H1 (cell line): ENCODE measurements around the gene ZFR. TPM values are rescaled to one million over a fixed set of nuclear protein-coding genes. Genes with fewer than 3 reads are reported as not detected.

Experiments used
- CTCF ChIA-PET: fragments of 300-600 bp; sonication (Branson Sonifier 250); formaldehyde crosslinking; loops from one replicate; lab custom pipeline; 2021; ENCODE audit not compliant: partially characterized antibody; lab: Charles Lee
- POLR2A ChIA-PET: fragments of 300-600 bp; sonication (Branson Sonifier 250); formaldehyde crosslinking; loops from one replicate; lab custom pipeline; 2021; ENCODE audit warnings: inconsistent platforms; ENCODE audit not compliant: partially characterized antibody; lab: Charles Lee
- DNase-seq, 2 experiments: peaks; one replicate each; pipeline versions ENCODE4 v3.0.0 to v3.0.0-alpha.2; 2010 to 2022; ENCODE audit warnings: low spot score in 2 of 2, low read depth in 1 of 2, mixed read lengths in 1 of 2
- FAIRE-seq: peaks from 2 replicates; lab custom pipeline; 2011; peaks lifted over from hg19 to GRCh38; lab: Jason Lieb, UNC
- H2AFZ ChIP-seq: 2 replicates; pipeline ENCODE4 v1.8.1; 2012; ENCODE audit warnings: low read length, inconsistent platforms
- H2AK5ac ChIP-seq: 2 replicates; pipeline ENCODE4 v1.6.1; 2013; ENCODE audit warnings: low read depth, low read length
- H2BK120ac ChIP-seq: replicated peaks from 2 replicates; pipeline ENCODE3; 2013; ENCODE audit warnings: low read depth, low read length, inconsistent platforms
- H2BK12ac ChIP-seq: 2 replicates; pipeline ENCODE4 v1.6.1; 2013; ENCODE audit warnings: low read depth, low read length
- H2BK15ac ChIP-seq: 2 replicates; pipeline ENCODE4 v1.6.1; 2013; ENCODE audit warnings: low read length
- H2BK20ac ChIP-seq: 2 replicates; pipeline ENCODE4 v1.6.1; 2013; ENCODE audit warnings: low read length
- H2BK5ac ChIP-seq: 2 replicates; pipeline ENCODE4 v1.6.1; 2013; ENCODE audit warnings: low read depth, low read length
- H3K14ac ChIP-seq: 2 replicates; pipeline ENCODE4 v1.6.1; 2013; ENCODE audit warnings: inconsistent platforms; ENCODE audit not compliant: insufficient read length
- H3K18ac ChIP-seq: 2 replicates; pipeline ENCODE4 v1.6.1; 2013; ENCODE audit warnings: low read length; ENCODE audit errors: extremely low read depth
- H3K23ac ChIP-seq: 2 replicates; pipeline ENCODE4 v1.6.1; 2013; ENCODE audit warnings: inconsistent platforms; ENCODE audit not compliant: insufficient read length
- H3K23me2 ChIP-seq: 2 replicates; pipeline ENCODE4 v1.6.1; 2013; ENCODE audit warnings: low read depth, low read length
- H3K27ac ChIP-seq: 2 replicates; pipeline ENCODE4 v1.6.1; 2011; ENCODE audit warnings: low read depth, low read length, inconsistent platforms
- H3K27me3 ChIP-seq, 4 experiments: replicated peaks in 1 of 4; 1 replicate in 1 of 4; 2 replicates in 3 of 4; pipeline versions ENCODE4 v1.6.1 to v1.8.1; 2011 to 2013; ENCODE audit warnings: low read length in 3 of 4, mild to moderate bottlenecking in 3 of 4, inconsistent platforms in 2 of 4, mixed read lengths in 2 of 4, moderate library complexity in 1 of 4; ENCODE audit not compliant: control insufficient read depth in 3 of 4, insufficient read depth in 3 of 4; ENCODE audit errors: extremely low read depth in 1 of 4
- H3K36me3 ChIP-seq, 4 experiments: 2 replicates each; pipeline versions ENCODE4 v1.6.1 to v1.8.1; 2011 to 2013; ENCODE audit warnings: mild to moderate bottlenecking in 4 of 4, low read length in 3 of 4, moderate library complexity in 2 of 4, control low read depth in 1 of 4, inconsistent platforms in 1 of 4; ENCODE audit not compliant: insufficient read depth in 4 of 4, control insufficient read depth in 2 of 4
- H3K4ac ChIP-seq: replicated peaks from 2 replicates; pipeline ENCODE3; 2013; ENCODE audit warnings: low read length, low read depth, mixed read lengths, inconsistent platforms; ENCODE audit not compliant: insufficient read length
- H3K4me1 ChIP-seq, 4 experiments: replicated peaks in 1 of 4; 1 replicate in 1 of 4; 2 replicates in 3 of 4; pipeline versions ENCODE4 v1.6.1 to v1.8.1; 2011 to 2013; ENCODE audit warnings: low read length in 3 of 4, inconsistent platforms in 2 of 4, mixed read lengths in 1 of 4; ENCODE audit not compliant: insufficient read depth in 4 of 4, control insufficient read depth in 3 of 4
- H3K4me2 ChIP-seq, 2 experiments: 2 replicates each; pipeline versions ENCODE4 v1.6.1 to v1.8.1; 2011 to 2013; ENCODE audit warnings: low read depth in 2 of 2, low read length in 2 of 2, control low read depth in 1 of 2, inconsistent platforms in 1 of 2, mild to moderate bottlenecking in 1 of 2; ENCODE audit not compliant: insufficient read depth in 1 of 2
- H3K4me3 ChIP-seq, 4 experiments: fragments of 200-600, 300-600 bp in 1 of 4; sonication (generic), shearing (Covaris generic), sonication (Bioruptor Twin) in 1 of 4; 2 replicates each; pipeline versions ENCODE4 v1.5.1 to v1.8.1; 2011 to 2016; ENCODE audit warnings: low read length in 4 of 4, low read depth in 3 of 4, control low read depth in 2 of 4, inconsistent platforms in 2 of 4, mild to moderate bottlenecking in 2 of 4, mixed read lengths in 1 of 4, moderate library complexity in 1 of 4; ENCODE audit not compliant: insufficient read depth in 2 of 4; ENCODE audit errors: extremely low read depth in 1 of 4
- H3K56ac ChIP-seq: replicated peaks from 2 replicates; pipeline ENCODE3; 2013; ENCODE audit warnings: low read depth, mild to moderate bottlenecking, mixed read lengths, low read length, inconsistent platforms; ENCODE audit not compliant: insufficient read length
- H3K79me1 ChIP-seq: 2 replicates; pipeline ENCODE4 v1.6.1; 2013; ENCODE audit warnings: low read depth, low read length, control low read depth
- H3K79me2 ChIP-seq, 2 experiments: 2 replicates each; pipeline versions ENCODE4 v1.6.1 to v1.8.1; 2012 to 2013; ENCODE audit warnings: low read length in 2 of 2, mild to moderate bottlenecking in 2 of 2, inconsistent platforms in 1 of 2; ENCODE audit not compliant: insufficient read depth in 2 of 2, control insufficient read depth in 1 of 2
- H3K9ac ChIP-seq, 4 experiments: replicated peaks in 1 of 4; 1 replicate in 1 of 4; 2 replicates in 3 of 4; pipeline versions ENCODE4 v1.6.1 to v1.8.1; 2011 to 2013; ENCODE audit warnings: low read depth in 3 of 4, low read length in 3 of 4, control low read depth in 2 of 4, mild to moderate bottlenecking in 2 of 4, moderate library complexity in 2 of 4, inconsistent platforms in 1 of 4; ENCODE audit errors: extremely low read depth in 1 of 4
- H3K9me3 ChIP-seq, 2 experiments: 2 replicates each; pipeline versions ENCODE4 v1.6.1 to v1.8.1; 2012 to 2013; ENCODE audit warnings: mild to moderate bottlenecking in 2 of 2, moderate library complexity in 2 of 2, control low read depth in 1 of 2, inconsistent platforms in 1 of 2, low read depth in 1 of 2, low read length in 1 of 2, mixed read lengths in 1 of 2; ENCODE audit not compliant: insufficient read depth in 2 of 2
- H4K20me1 ChIP-seq, 2 experiments: replicated peaks in 1 of 2; 2 replicates each; pipeline versions ENCODE3 to v1.8.1; 2011 to 2013; ENCODE audit warnings: inconsistent platforms in 2 of 2, low read length in 2 of 2, mild to moderate bottlenecking in 1 of 2; ENCODE audit not compliant: insufficient read depth in 2 of 2, control insufficient read depth in 1 of 2
- H4K5ac ChIP-seq: 2 replicates; pipeline ENCODE4 v1.6.1; 2013; ENCODE audit warnings: low read length, low read depth, mixed read lengths, inconsistent platforms; ENCODE audit not compliant: insufficient read length
- H4K8ac ChIP-seq: 2 replicates; pipeline ENCODE4 v1.8.0; 2013; ENCODE audit warnings: mild to moderate bottlenecking, moderate library complexity, low read length, inconsistent platforms; ENCODE audit not compliant: insufficient read depth; ENCODE audit errors: extremely low read depth
- H4K91ac ChIP-seq: replicated peaks from 2 replicates; pipeline ENCODE3; 2013; ENCODE audit warnings: low read length, mixed read lengths, inconsistent platforms; ENCODE audit not compliant: insufficient read length
- CTCF ChIP-seq, 3 experiments: IDR thresholded peaks; 1 replicate in 2 of 3; 2 replicates in 1 of 3; pipeline versions ENCODE4 v1.5.1 to v1.6.1; 2011; ENCODE audit warnings: low read length in 3 of 3, mild to moderate bottlenecking in 3 of 3, inconsistent platforms in 2 of 3, low read depth in 1 of 3, moderate library complexity in 1 of 3; ENCODE audit not compliant: insufficient read depth in 1 of 3; ENCODE audit errors: control extremely low read depth in 1 of 3
- EGR1 ChIP-seq: IDR thresholded peaks from 2 replicates; pipeline ENCODE4 v1.6.1; 2011; ENCODE audit warnings: low read depth, low read length, borderline replicate concordance
- HDAC2 ChIP-seq, 2 experiments: fragments of 300-600 bp in 1 of 2; sonication (generic) in 1 of 2; IDR thresholded peaks; 2 replicates each; pipeline ENCODE4 v1.6.1; 2011 to 2012; ENCODE audit warnings: low read depth in 2 of 2, low read length in 2 of 2, mild to moderate bottlenecking in 2 of 2, moderate library complexity in 2 of 2, borderline replicate concordance in 1 of 2, inconsistent platforms in 1 of 2
- POU5F1 ChIP-seq: IDR thresholded peaks from 2 replicates; pipeline ENCODE4 v1.6.1; 2011; ENCODE audit warnings: low read depth, mild to moderate bottlenecking, low read length, moderate library complexity
- RAD21 ChIP-seq, 2 experiments: IDR thresholded peaks in 1 of 2; conservative IDR thresholded peaks in 1 of 2; 2 replicates each; pipeline ENCODE4 v1.6.1; 2011; ENCODE audit warnings: low read depth in 2 of 2, low read length in 2 of 2, improper control_type of control experiment in 1 of 2, inconsistent platforms in 1 of 2, mild to moderate bottlenecking in 1 of 2, moderate library complexity in 1 of 2
- RBBP5 ChIP-seq: IDR thresholded peaks from 2 replicates; pipeline ENCODE4 v1.7.1; 2012; ENCODE audit warnings: low read depth, mild to moderate bottlenecking, inconsistent platforms, low read length, moderate library complexity, borderline replicate concordance
- SIX5 ChIP-seq: IDR thresholded peaks from 2 replicates; pipeline ENCODE4 v1.6.1; 2011; ENCODE audit warnings: mild to moderate bottlenecking, low read depth, low read length
- USF2 ChIP-seq: IDR thresholded peaks from 2 replicates; pipeline ENCODE4 v1.6.1; 2011; ENCODE audit warnings: low read length, improper control_type of control experiment
- WGBS, 2 experiments: shearing (Covaris generic) in 1 of 2; methylation state at CpG; one replicate each; pipeline versions ENCODE4 v1.1.6 to v1.1.7; 2013 to 2015; ENCODE audit warnings: low lambda C conversion rate in 2 of 2, mixed read lengths in 2 of 2, inconsistent platforms in 1 of 2, low coverage in 1 of 2, missing lambda C conversion rate in 1 of 2; ENCODE audit not compliant: insufficient replicate concordance in 2 of 2, insufficient coverage in 1 of 2, insufficient read length in 1 of 2; ENCODE audit errors: extremely low coverage in 1 of 2, missing lambda C conversion rate in 1 of 2; 5-methylcytosine and 5-hydroxymethylcytosine counted together
- polyA plus RNA-seq, 7 experiments: library from polyadenylated mRNA; depleted of rRNA in 3 of 7; stranded (reverse) in 5 of 7; unstranded in 2 of 7; fragments of >200 nt in 5 of 7; fragments of 200-250 nt in 2 of 7; gene quantifications; 1 replicate in 5 of 7; 2 replicates in 1 of 7; 4 replicates in 1 of 7; pipeline versions ENCODE4 v1.2.1 to v1.2.3, GENCODE V29; 2011 to 2013; ENCODE audit warnings: missing spikeins in 2 of 7, mixed read lengths in 2 of 7
- total RNA-seq: library from RNA; stranded (reverse); fragmentation: NEBNext Ultra II Directional; extraction: Animal tissue kit (Norgen Biotek cat#: 25700); gene quantifications from 2 replicates; pipeline ENCODE4 v1.2.1, GENCODE V29; 2021

The ZFR gene
- total and polyA plus RNA-seq, 2 of the 8 experiments (the other 6 are each of a cell fraction or from before 2014, with no cell fraction given) = 68.8 to 92.7 TPM

GRCh38 chr5:32439086-32439642 lies 5.4 kb downstream of the ZFR start:
- Histone ChIP-seq H3K23ac (no peak overlapping the region), H4K20me1 (peaks cover 20 to 21% of the 10 kb centered on the region in 2 experiments), H3K56ac (no peak overlapping the region), H2BK120ac (no peak overlapping the region), H3K23me2 (peaks cover 5% of the 10 kb centered on the region; the same call in 1 of the 2 replicates), H4K91ac (no peak overlapping the region), H4K5ac (no peak overlapping the region), H2BK12ac (no peak overlapping the region), H2BK5ac (no peak overlapping the region), H3K9me3 (no peaks in the 10 kb centered on the region), H3K14ac (no peak overlapping the region), H3K9ac (no peak overlapping the region), H3K4me3 (no peak overlapping the region), H3K18ac (no peak overlapping the region), H3K27ac (no peak overlapping the region), H2AK5ac (no peak overlapping the region), H4K8ac (no peak overlapping the region), H3K79me2 (peaks cover 0 to 91% of the 10 kb centered on the region in 2 experiments; a peak in 3 of 4 replicates), H3K36me3 (peaks cover 0 to 3% (median 0%) of the 10 kb centered on the region in 4 experiments; a peak in 1 of 8 replicates), H3K79me1 (no peaks in the 10 kb centered on the region; the same call in 1 of the 2 replicates), H3K4me2 (no peak overlapping the region), H2BK15ac (no peak overlapping the region), H2AFZ (no peak overlapping the region), H3K27me3 (no peaks in the 10 kb centered on the region), H3K4me1 (peaks cover 0 to 7% (median 2%) of the 10 kb centered on the region in 4 experiments; a peak in 3 of 7 replicates), H3K4ac (no peak overlapping the region), H2BK20ac (no peak overlapping the region)
- DNase-seq (no peak), FAIRE-seq (no peak)
- 89% methylated on average over 3 of the region's 3 CpGs; no CpG with 5 or more reads in 1 of the 2 experiments for WGBS, 2 experiments
- ChIA-PET POLR2A (interaction anchor here (0.6 to 1.6 kb wide), 2 partner anchors 24 to 443 kb away, joined by 3 read pairs; no protein-coding TSS in a partner anchor), CTCF (interaction anchor here (0.7 to 2.4 kb wide), 2 partner anchors 151 to 197 kb away, joined by 3 to 7 read pairs; no protein-coding TSS in a partner anchor)
- TF ChIP-seq SIX5 (no peak), RAD21 (IDR thresholded peaks at IDR 0.05 in 1 of 2, conservative IDR thresholded peaks at IDR 0.05 in 1 of 2; ENCODE audit: low read depth in 2 of 2, low read length in 2 of 2) (no peak), RBBP5 (no peak), HDAC2 (IDR thresholded peaks at IDR 0.05; ENCODE audit: borderline replicate concordance in 1 of 2, low read depth in 2 of 2, low read length in 2 of 2) (no peak), POU5F1 (no peak), USF2 (no peak), EGR1 (no peak), CTCF (IDR thresholded peaks at IDR 0.05; ENCODE audit: control extremely low read depth in 1 of 3, insufficient read depth in 1 of 3, low read depth in 1 of 3, low read length in 3 of 3) (no peak)
